ENCODE measurements around the gene CCNI2.

CCNI2 gene

GRCh38 chr5:132764671-132765238, 17.5 kb downstream of the CCNI2 start:
- DNase-seq (ENCODE audit: low spot score): no peak
- no peak for FAIRE-seq

GRCh38 chr5:132765311-132766019, 18.2 kb downstream of the CCNI2 start:
- no peak for FAIRE-seq
- DNase-seq (ENCODE audit: low spot score): no peak

GRCh38 chr5:132766020-132766805, 19.0 kb downstream of the CCNI2 start:
- FAIRE-seq (no peak), DNase-seq (ENCODE audit: low spot score) (no peak)

- DNase-seq (ENCODE audit: low spot score): no peak
Observed at GRCh38 chr5:132766806-132767055, 19.5 kb downstream of the CCNI2 start.

GRCh38 chr5:132767150-132767549, 19.9 kb downstream of the CCNI2 start:
- no peak for FAIRE-seq
- no peak for DNase-seq (ENCODE audit: low spot score)

More at GRCh38 chr5:132766806-132767055, 19.5 kb downstream of the CCNI2 start:
- no peak for FAIRE-seq

- FAIRE-seq (no peak), DNase-seq (ENCODE audit: low spot score) (no peak)
Observed at GRCh38 chr5:132768485-132768868, 21.3 kb downstream of the CCNI2 start.

- FAIRE-seq (no peak), DNase-seq (ENCODE audit: low spot score) (no peak)
Observed at GRCh38 chr5:132770476-132771159, 23.4 kb downstream of the CCNI2 start.

GRCh38 chr5:132771503-132771998, 24.3 kb downstream of the CCNI2 start:
- peak; percentile 8 for FAIRE-seq
- DNase-seq (ENCODE audit: low spot score): peak; percentile 63

- no peak for DNase-seq (ENCODE audit: low spot score)
- no peak for FAIRE-seq
Observed at GRCh38 chr5:132772291-132773070, 25.3 kb downstream of the CCNI2 start.

GRCh38 chr5:132773114-132773513, 25.9 kb downstream of the CCNI2 start:
- DNase-seq (ENCODE audit: low spot score) (no peak), FAIRE-seq (no peak)

GRCh38 chr5:132773601-132774355, 26.6 kb downstream of the CCNI2 start:
- DNase-seq (ENCODE audit: low spot score): no peak
- FAIRE-seq: no peak

GRCh38 chr5:132774406-132774805, 27.2 kb downstream of the CCNI2 start:
- DNase-seq (ENCODE audit: low spot score) (no peak), FAIRE-seq (no peak)

- FAIRE-seq: no peak
- DNase-seq (ENCODE audit: low spot score): no peak
Observed at GRCh38 chr5:132774896-132775295, 27.7 kb downstream of the CCNI2 start.

- FAIRE-seq (peak; percentile 45), DNase-seq (ENCODE audit: low spot score) (peak; percentile 50)
Observed at GRCh38 chr5:132775476-132775961, 28.3 kb downstream of the CCNI2 start.

GRCh38 chr5:132776131-132776937, 29.1 kb downstream of the CCNI2 start:
- DNase-seq (ENCODE audit: low spot score): peak; percentile 52
- no peak for FAIRE-seq

- FAIRE-seq (no peak), DNase-seq (ENCODE audit: low spot score) (no peak)
Observed at GRCh38 chr5:132776938-132777208, 29.6 kb downstream of the CCNI2 start.

GRCh38 chr5:132777209-132778069, 30.2 kb downstream of the CCNI2 start, which contains the start of gene SEPTIN8:
SEPTIN8 (minus strand) TSS chr5:132777239; CDS start chr5:132777137, 102 bp downstream.
- FAIRE-seq: no peak
- no peak for DNase-seq (ENCODE audit: low spot score)

GRCh38 chr5:132778129-132778528, 30.9 kb downstream of the CCNI2 start:
- DNase-seq (ENCODE audit: low spot score) (no peak), FAIRE-seq (no peak)

- FAIRE-seq (no peak), DNase-seq (ENCODE audit: low spot score) (no peak)
Observed at GRCh38 chr5:132778856-132779255, 31.6 kb downstream of the CCNI2 start.
